HepG2 (cell line): Measurements from ENCODE around the gene KIF1B. TPM values are rescaled to one million over a fixed set of nuclear protein-coding genes. Genes with fewer than 3 reads are reported as not detected.

ENCODE experiments used
- ATAC-seq: fragments of 200-7000 bp; cut with Tn5 transposase; 3 replicates; pipeline ENCODE4 v1.9.1; 2020; ENCODE audit warnings: mild to moderate bottlenecking, moderate library complexity
- BruUV-seq: library from RNA; stranded (reverse); fragments of 400-500 nt; replicated peaks from 2 replicates; lab custom pipeline; 2021; lab: Mats Ljungman, UMichigan
- CTCF ChIA-PET: fragments of 300-600 bp; formaldehyde crosslinking; extraction: SDS; loops from one replicate; lab custom pipeline; 2021; ENCODE audit warnings: low total read pairs, inconsistent platforms, low intra/inter-chr PET ratio; lab: Yijun Ruan, JAX
- POLR2A ChIA-PET: fragments of 350-600 bp; sonication (Branson Sonifier 250); formaldehyde crosslinking; loops from one replicate; lab custom pipeline; 2020; ENCODE audit warnings: antibody characterized with exemption, inconsistent platforms; lab: Yijun Ruan, JAX
- DNase-seq: peaks from one replicate; pipeline ENCODE4 v3.0.0-alpha.2; 2015; ENCODE audit warnings: low spot score
- FAIRE-seq: peaks from 3 replicates; lab custom pipeline; 2011; peaks lifted over from hg19 to GRCh38; lab: Jason Lieb, UNC
- H2AFZ ChIP-seq: one replicate; pipeline ENCODE4 v1.6.1; 2011; ENCODE audit warnings: low read length, inconsistent platforms
- H3K27ac ChIP-seq: fragments of 300-600 bp; 3 replicates; pipeline ENCODE4 v1.8.0; 2011; ENCODE audit warnings: mixed run types, mild to moderate bottlenecking, mixed read lengths, low read length, inconsistent platforms; ENCODE audit not compliant: insufficient read depth; ENCODE audit errors: extremely low read length
- H3K27me3 ChIP-seq, 2 experiments: fragments of 200-600 bp in 1 of 2; 2 replicates in 1 of 2; 3 replicates in 1 of 2; pipeline versions ENCODE4 v1.6.0 to v1.8.0; 2011; ENCODE audit warnings: low read length in 2 of 2, mild to moderate bottlenecking in 2 of 2, moderate library complexity in 2 of 2, inconsistent platforms in 1 of 2; ENCODE audit not compliant: insufficient read depth in 2 of 2, control insufficient read depth in 1 of 2
- H3K36me3 ChIP-seq, 2 experiments: fragments of 200-600 bp in 1 of 2; replicated peaks in 1 of 2; 2 replicates in 1 of 2; 3 replicates in 1 of 2; pipeline versions ENCODE4 v1.5.1 to v1.8.0; 2011; ENCODE audit warnings: low read length in 2 of 2, inconsistent platforms in 1 of 2; ENCODE audit not compliant: insufficient read depth in 2 of 2, control insufficient read depth in 1 of 2
- H3K4me1 ChIP-seq: 2 replicates; pipeline ENCODE4 v1.5.1; 2012; ENCODE audit warnings: low read length, inconsistent platforms; ENCODE audit not compliant: insufficient read depth
- H3K4me2 ChIP-seq: 2 replicates; pipeline ENCODE4 v1.6.0; 2011; ENCODE audit warnings: low read depth, low read length, inconsistent platforms
- H3K4me3 ChIP-seq, 3 experiments: fragments of 200-600 bp in 1 of 3; sonication (generic), shearing (Covaris generic) in 1 of 3; replicated peaks in 1 of 3; 2 replicates each; pipeline ENCODE4 v1.5.1; 2011 to 2016; ENCODE audit warnings: low read length in 3 of 3, inconsistent platforms in 2 of 3, low read depth in 2 of 3, mild to moderate bottlenecking in 2 of 3, control low read depth in 1 of 3, mixed read lengths in 1 of 3; ENCODE audit not compliant: insufficient read depth in 1 of 3
- H3K79me2 ChIP-seq: one replicate; pipeline ENCODE4 v1.6.1; 2011; ENCODE audit warnings: low read length, inconsistent platforms; ENCODE audit not compliant: insufficient read depth
- H3K9ac ChIP-seq: 2 replicates; pipeline ENCODE4 v1.6.0; 2011; ENCODE audit warnings: mild to moderate bottlenecking, low read depth, low read length, inconsistent platforms; ENCODE audit not compliant: insufficient read depth
- H3K9me3 ChIP-seq: 2 replicates; pipeline ENCODE4 v1.5.1; 2012; ENCODE audit warnings: mild to moderate bottlenecking, low read length
- H4K20me1 ChIP-seq: 2 replicates; pipeline ENCODE4 v1.6.0; 2011; ENCODE audit warnings: inconsistent platforms, mild to moderate bottlenecking, low read length, moderate library complexity; ENCODE audit not compliant: insufficient read depth
- HOXA5 ChIP-seq: sonication (generic); formaldehyde crosslinking; IDR thresholded peaks from 2 replicates; pipeline ENCODE4 v1.4.0; 2020; ENCODE audit warnings: missing genetic modification reagents
- MAFF ChIP-seq: IDR thresholded peaks from 2 replicates; pipeline ENCODE4 v1.6.1; 2011; ENCODE audit warnings: low read depth, low read length, improper control_type of control experiment
- MTA1 ChIP-seq: sonication (generic); formaldehyde crosslinking; IDR thresholded peaks from 2 replicates; pipeline ENCODE4 v1.4.0; 2020; ENCODE audit warnings: missing genetic modification reagents, mild to moderate bottlenecking, borderline replicate concordance
- TOPORS ChIP-seq: sonication (generic); formaldehyde crosslinking; IDR thresholded peaks from 2 replicates; pipeline ENCODE4 v1.8.0; 2023; ENCODE audit warnings: mild to moderate bottlenecking, missing genetic modification reagents
- ZNF382 ChIP-seq: sonication (generic); formaldehyde crosslinking; IDR thresholded peaks from 2 replicates; pipeline ENCODE4 v1.5.0; 2020; ENCODE audit warnings: missing genetic modification reagents, mild to moderate bottlenecking, borderline replicate concordance
- ZNF619 ChIP-seq: sonication (generic); formaldehyde crosslinking; IDR thresholded peaks from 2 replicates; pipeline ENCODE4 v1.4.0; 2020; ENCODE audit warnings: mild to moderate bottlenecking, missing genetic modification reagents
- ZSCAN25 ChIP-seq: sonication (generic); formaldehyde crosslinking; IDR thresholded peaks from 2 replicates; pipeline ENCODE4 v1.8.0; 2022; ENCODE audit warnings: mild to moderate bottlenecking, missing genetic modification reagents
- WGBS: methylation state at CpG from one replicate; pipeline ENCODE4 v1.1.6; 2017; ENCODE audit warnings: low lambda C conversion rate; 5-methylcytosine and 5-hydroxymethylcytosine counted together
- in situ Hi-C: cut with HindIII; loops from 2 replicates; pipeline ENCODE4 v1.10.0; 2017; ENCODE audit warnings: low pct_unique_long_range_greater_than_20kb; ENCODE audit not compliant: extremely low pct_ligation_motif_present
- intact Hi-C: fragments of 100-400 bp; cut with micrococcal nuclease; formaldehyde crosslinking; loops from one replicate; pipeline ENCODE4 v1.10.0; 2022; ENCODE audit not compliant: unreplicated experiment
- polyA plus RNA-seq, 8 experiments: library from polyadenylated mRNA; depleted of rRNA in 3 of 8; stranded (reverse) in 7 of 8; unstranded in 1 of 8; fragments of >200 nt; fragmentation: Illumina TruSeq in 4 of 8; extraction: Trizol in 4 of 8; gene quantifications; 2 replicates each; pipeline versions ENCODE4 v1.2.1 to v1.2.3, GENCODE V29; 2011 to 2016; ENCODE audit warnings: low read depth in 4 of 8, missing spikeins in 1 of 8, mixed read lengths in 1 of 8; ENCODE audit not compliant: insufficient read depth in 1 of 8
- total RNA-seq, 5 experiments: library from RNA; depleted of rRNA; stranded (reverse); fragments of >200 nt; fragmentation: Illumina TruSeq; extraction: Trizol; gene quantifications; 2 replicates each; pipeline ENCODE4 v1.2.3, GENCODE V29; 2016; ENCODE audit warnings: low read depth in 1 of 5
- TF ChIP-seq, protein P1 (sequence below): sonication (generic); formaldehyde crosslinking; IDR thresholded peaks from 2 replicates; pipeline ENCODE4 v1.4.0; 2020; ENCODE audit warnings: missing genetic modification reagents
- TF ChIP-seq, protein P2 (sequence below): sonication (generic); formaldehyde crosslinking; IDR thresholded peaks from 2 replicates; pipeline ENCODE4 v1.8.0; 2022; ENCODE audit warnings: missing genetic modification reagents, mild to moderate bottlenecking, borderline replicate concordance

Gene KIF1B
- total and polyA plus RNA-seq, 2 of the 13 experiments (the other 11 are each of a cell fraction or from before 2014, with no cell fraction given) = 26.7 to 32.5 TPM

DNA sequence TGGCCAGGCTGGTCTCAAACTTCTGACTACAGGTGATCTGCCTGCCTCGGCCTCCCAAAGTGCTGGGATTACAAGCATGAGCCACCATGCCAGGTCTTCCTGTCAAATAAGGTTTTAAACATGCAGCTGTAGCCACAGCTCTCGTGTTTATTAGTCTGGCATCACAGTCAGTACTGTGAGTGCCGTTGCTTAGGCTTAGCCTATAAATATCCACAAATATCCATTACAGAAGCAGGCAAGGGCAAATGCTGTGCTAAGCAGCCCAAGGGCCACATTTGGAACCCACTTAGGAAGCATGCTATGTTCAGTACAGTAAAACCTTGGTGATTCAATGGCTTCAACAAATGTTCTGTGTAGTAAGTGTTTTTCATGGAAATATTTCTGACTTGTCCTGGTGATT lies 75.9 kb downstream of the KIF1B start:
- TF ChIP-seq, protein P1, sequence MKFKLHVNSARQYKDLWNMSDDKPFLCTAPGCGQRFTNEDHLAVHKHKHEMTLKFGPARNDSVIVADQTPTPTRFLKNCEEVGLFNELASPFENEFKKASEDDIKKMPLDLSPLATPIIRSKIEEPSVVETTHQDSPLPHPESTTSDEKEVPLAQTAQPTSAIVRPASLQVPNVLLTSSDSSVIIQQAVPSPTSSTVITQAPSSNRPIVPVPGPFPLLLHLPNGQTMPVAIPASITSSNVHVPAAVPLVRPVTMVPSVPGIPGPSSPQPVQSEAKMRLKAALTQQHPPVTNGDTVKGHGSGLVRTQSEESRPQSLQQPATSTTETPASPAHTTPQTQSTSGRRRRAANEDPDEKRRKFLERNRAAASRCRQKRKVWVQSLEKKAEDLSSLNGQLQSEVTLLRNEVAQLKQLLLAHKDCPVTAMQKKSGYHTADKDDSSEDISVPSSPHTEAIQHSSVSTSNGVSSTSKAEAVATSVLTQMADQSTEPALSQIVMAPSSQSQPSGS = no peak
- TF ChIP-seq ZSCAN25 (CRISPR knock-in tag) (no peak), TOPORS (CRISPR knock-in tag) (no peak)
- TF ChIP-seq, all 625 proteins: peak for 0
- no peak for ATAC-seq
- no peak for FAIRE-seq
- no peak overlapping the region for H3K9ac ChIP-seq
- H3K4me1 ChIP-seq = no peaks in the 10 kb centered on the region
- H4K20me1 ChIP-seq = no peaks in the 10 kb centered on the region
- no peaks in the 10 kb centered on the region for H3K27me3 ChIP-seq
- intact Hi-C loops (no loop called here), in situ Hi-C loops (no loop called here)
- H3K27ac ChIP-seq = no peak overlapping the region
- H3K4me2 ChIP-seq = no peak overlapping the region
- BruUV-seq = no TSS peak
- CTCF ChIA-PET = no interaction called here
- POLR2A ChIA-PET = interaction anchor here (1.6 kb wide), 1 partner anchor 75 kb away, joined by 3 read pairs; no protein-coding TSS in a partner anchor
- no peaks in the 10 kb centered on the region for H3K79me2 ChIP-seq
- no peak overlapping the region for H2AFZ ChIP-seq
- WGBS = 100% methylated on average over 3 of the region's 3 CpGs
- peaks cover 11 to 47% of the 10 kb centered on the region in 2 experiments for H3K36me3 ChIP-seq
- H3K9me3 ChIP-seq = no peaks in the 10 kb centered on the region
- no peak for DNase-seq
- no peak overlapping the region for H3K4me3 ChIP-seq

DNA sequence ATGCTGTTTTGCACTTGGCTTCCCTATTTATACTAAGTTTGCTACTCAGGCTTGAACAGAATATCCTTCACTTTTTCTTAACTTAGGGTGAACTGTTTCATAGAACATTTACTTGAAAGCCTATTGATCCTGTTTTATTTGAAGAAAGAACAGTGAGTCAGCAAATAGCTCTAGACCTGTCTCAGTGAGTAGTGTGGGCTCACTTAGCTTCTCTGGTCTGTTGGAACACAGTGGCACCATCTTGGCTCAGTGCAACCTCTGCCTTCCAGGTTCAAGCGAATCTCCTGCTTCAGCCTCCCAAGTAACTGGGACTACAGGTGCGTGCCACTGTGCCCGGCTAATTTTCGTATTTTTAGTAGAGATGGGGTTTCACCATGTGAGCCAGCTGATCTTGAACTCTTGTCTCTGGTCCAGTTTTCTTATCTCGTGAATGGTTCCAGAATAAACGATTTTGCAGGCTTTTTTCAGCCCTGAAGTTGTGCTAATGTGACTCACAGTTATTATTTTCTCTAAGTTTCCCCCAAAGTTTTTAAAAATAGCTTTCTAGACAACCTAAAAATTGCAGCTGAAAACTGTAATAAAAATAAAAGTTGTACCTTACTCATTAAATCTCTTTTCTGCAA lies 76.8 kb downstream of the KIF1B start:
- 89% methylated on average over 6 of the region's 6 CpGs for WGBS
- ChIA-PET POLR2A (interaction anchor here (1.6 kb wide), 1 partner anchor 76 kb away, joined by 3 read pairs; no protein-coding TSS in a partner anchor), CTCF (no interaction called here)
- Histone ChIP-seq H3K27ac (no peak overlapping the region), H3K36me3 (peaks cover 8 to 50% of the 10 kb centered on the region in 2 experiments; a peak in 4 of 5 replicates), H3K4me3 (no peak overlapping the region), H4K20me1 (no peaks in the 10 kb centered on the region), H3K79me2 (no peaks in the 10 kb centered on the region), H3K4me1 (no peaks in the 10 kb centered on the region), H3K4me2 (no peak overlapping the region), H3K9me3 (no peaks in the 10 kb centered on the region), H2AFZ (no peak overlapping the region), H3K9ac (no peak overlapping the region), H3K27me3 (no peaks in the 10 kb centered on the region)
- DNase-seq = no peak
- intact Hi-C loops = no loop called here
- no peak for FAIRE-seq
- ATAC-seq = no peak; the same call in 2 of the 3 replicates
- BruUV-seq = no TSS peak
- in situ Hi-C loops = no loop called here
- TF ChIP-seq MAFF (peak; percentile 38; the same call in 1 of the 2 replicates), HOXA5 (CRISPR knock-in tag) (no peak), ZNF619 (CRISPR knock-in tag) (no peak), ZNF382 (no peak), MTA1 (CRISPR knock-in tag) (no peak)
- TF ChIP-seq, protein P2, sequence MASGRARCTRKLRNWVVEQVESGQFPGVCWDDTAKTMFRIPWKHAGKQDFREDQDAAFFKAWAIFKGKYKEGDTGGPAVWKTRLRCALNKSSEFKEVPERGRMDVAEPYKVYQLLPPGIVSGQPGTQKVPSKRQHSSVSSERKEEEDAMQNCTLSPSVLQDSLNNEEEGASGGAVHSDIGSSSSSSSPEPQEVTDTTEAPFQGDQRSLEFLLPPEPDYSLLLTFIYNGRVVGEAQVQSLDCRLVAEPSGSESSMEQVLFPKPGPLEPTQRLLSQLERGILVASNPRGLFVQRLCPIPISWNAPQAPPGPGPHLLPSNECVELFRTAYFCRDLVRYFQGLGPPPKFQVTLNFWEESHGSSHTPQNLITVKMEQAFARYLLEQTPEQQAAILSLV = no peak
